GM12878 (cell line): Measurements from ENCODE around the gene ZCCHC4. TPM values are rescaled to one million over a fixed set of nuclear protein-coding genes. Genes with fewer than 3 reads are reported as not detected.

ENCODE experiments used
- BHLHE40 ChIP-seq, 2 experiments: fragments of 450-650 bp in 1 of 2; IDR thresholded peaks; 2 replicates each; pipeline ENCODE4 v1.6.1; 2011 to 2017; ENCODE audit warnings: low read depth in 2 of 2, borderline replicate concordance in 1 of 2, improper control_type of control experiment in 1 of 2, low read length in 1 of 2, mild to moderate bottlenecking in 1 of 2
- BRCA1 ChIP-seq: IDR thresholded peaks from 2 replicates; pipeline ENCODE4 v1.6.1; 2011; ENCODE audit warnings: low read depth, low read length, improper control_type of control experiment
- GATAD2B ChIP-seq: fragments of 450-650 bp; conservative IDR thresholded peaks from 2 replicates; pipeline ENCODE4 v1.6.1; 2017; ENCODE audit warnings: low read depth, mild to moderate bottlenecking, moderate library complexity
- NFIC ChIP-seq: IDR thresholded peaks from 2 replicates; pipeline ENCODE4 v1.6.1; 2012; ENCODE audit warnings: low read depth, mild to moderate bottlenecking, inconsistent platforms, low read length, moderate library complexity
- PML ChIP-seq: IDR thresholded peaks from 2 replicates; pipeline ENCODE4 v1.6.1; 2012; ENCODE audit warnings: low read length, inconsistent platforms
- POU2F2 ChIP-seq: IDR thresholded peaks from 3 replicates; pipeline ENCODE4 v1.6.1; 2011; ENCODE audit warnings: low read depth, mild to moderate bottlenecking, low read length, borderline replicate concordance
- RB1 ChIP-seq: fragments of 450-650 bp; formaldehyde crosslinking; IDR thresholded peaks from 2 replicates; pipeline ENCODE4 v1.6.1; 2017; ENCODE audit warnings: mild to moderate bottlenecking, borderline replicate concordance
- RCOR1 ChIP-seq: conservative IDR thresholded peaks from 2 replicates; pipeline ENCODE4 v1.6.1; 2012; ENCODE audit warnings: low read depth, low read length, improper control_type of control experiment
- TAF1 ChIP-seq: IDR thresholded peaks from 2 replicates; pipeline ENCODE4 v1.6.1; 2011; ENCODE audit warnings: mild to moderate bottlenecking, low read depth, low read length, borderline replicate concordance
- TCF12 ChIP-seq: IDR thresholded peaks from 2 replicates; pipeline ENCODE4 v1.6.1; 2011; ENCODE audit warnings: low read depth, mild to moderate bottlenecking, low read length
- YBX1 ChIP-seq: fragments of 450-650 bp; IDR thresholded peaks from 2 replicates; pipeline ENCODE4 v1.6.1; 2016; ENCODE audit warnings: antibody characterized with exemption
- ZNF384 ChIP-seq: IDR thresholded peaks from 2 replicates; pipeline ENCODE4 v1.6.1; 2012; ENCODE audit warnings: low read depth, mild to moderate bottlenecking, low read length, improper control_type of control experiment, borderline replicate concordance
- polyA plus RNA-seq, 11 experiments: library from polyadenylated mRNA; depleted of rRNA in 4 of 11; unstranded in 6 of 11; stranded (reverse) in 5 of 11; fragments of >200 nt; fragmentation: Nextera tagmentation in 4 of 11; fragmentation: Illumina TruSeq in 1 of 11; extraction: Ambion mirVana in 4 of 11; extraction: Trizol in 1 of 11; gene quantifications; 1 replicate in 1 of 11; 2 replicates in 10 of 11; pipeline versions ENCODE4 v1.2.1 to v1.2.3, GENCODE V29; 2011 to 2016; ENCODE audit warnings: inconsistent platforms in 2 of 11, missing spikeins in 2 of 11, low read depth in 1 of 11
- total RNA-seq, 4 experiments: library from RNA; depleted of rRNA in 3 of 4; stranded (reverse); fragments of >200 nt in 3 of 4; fragmentation: Illumina TruSeq in 1 of 4; extraction: Trizol in 1 of 4; gene quantifications; 2 replicates each; pipeline versions ENCODE4 v1.2.1 to v1.2.3, GENCODE V29; 2013 to 2021
- TF ChIP-seq, protein P1 (sequence below): fragments of 150-350 bp; IDR thresholded peaks from 2 replicates; pipeline ENCODE4 v1.6.1; 2014; ENCODE audit warnings: mild to moderate bottlenecking, low read depth, low read length
- TF ChIP-seq, protein P2 (sequence below): fragments of 450-650 bp; IDR thresholded peaks from 2 replicates; pipeline ENCODE4 v1.6.1; 2016; ENCODE audit warnings: mild to moderate bottlenecking, moderate library complexity, borderline replicate concordance
- TF ChIP-seq, protein P3 (sequence below): IDR thresholded peaks from 2 replicates; pipeline ENCODE4 v1.6.1; 2012; ENCODE audit warnings: mild to moderate bottlenecking, low read depth, low read length
- TF ChIP-seq, protein P4 (sequence below): IDR thresholded peaks from 2 replicates; pipeline ENCODE4 v1.6.1; 2011; ENCODE audit warnings: mild to moderate bottlenecking, low read depth, low read length, moderate library complexity; ENCODE audit not compliant: insufficient replicate concordance
- TF ChIP-seq, protein P5 (sequence below): fragments of 450-650 bp; IDR thresholded peaks from 2 replicates; pipeline ENCODE4 v1.6.1; 2014; ENCODE audit warnings: mild to moderate bottlenecking

The ZCCHC4 gene
- total and polyA plus RNA-seq, 10 of the 15 experiments (the other 5 are each of a cell fraction or from before 2014, with no cell fraction given), result 3.2 to 17.7 (median 12.7) TPM

DNA sequence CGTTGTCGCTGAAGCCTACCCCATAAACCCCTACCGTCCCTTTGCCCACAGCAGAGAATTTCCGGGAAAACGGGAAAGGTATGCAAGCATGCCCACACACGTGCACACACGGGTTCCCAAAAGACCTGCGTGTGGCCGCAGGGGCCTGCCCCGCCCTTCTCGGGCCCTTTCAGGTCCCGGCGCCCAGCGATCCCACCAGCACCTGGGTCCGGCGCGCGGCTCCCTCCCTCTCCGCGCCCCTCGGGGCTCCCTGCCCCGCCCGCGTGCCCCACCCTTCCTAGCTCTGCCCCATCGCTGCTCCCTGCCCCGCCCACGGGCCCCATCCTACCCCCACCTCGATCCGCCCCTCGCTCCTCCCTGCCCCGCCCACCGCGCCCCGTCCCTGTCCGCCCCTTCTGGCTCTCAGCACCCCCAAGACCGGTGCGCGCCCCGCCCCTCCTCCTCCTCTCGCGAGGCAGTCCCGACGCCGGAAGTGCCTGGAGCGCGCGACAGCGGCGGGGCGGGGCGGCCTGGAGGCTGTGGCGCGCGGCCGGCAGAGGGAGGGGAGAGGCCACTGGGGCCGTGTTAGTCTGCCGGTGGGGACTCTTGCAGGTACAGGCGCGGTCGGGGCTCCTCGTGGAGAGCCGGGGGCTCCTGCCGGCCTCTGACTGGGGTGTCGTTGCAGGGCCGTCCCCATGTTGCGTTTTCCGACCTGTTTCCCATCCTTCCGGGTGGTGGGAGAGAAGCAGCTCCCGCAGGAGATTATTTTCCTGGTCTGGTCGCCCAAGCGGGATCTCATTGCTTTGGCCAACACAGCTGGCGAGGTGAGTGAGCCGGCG, 64.4 kb downstream of the ZCCHC4 start, which contains the start of gene ANAPC4 (continued):
- TF ChIP-seq NFIC (no peak), RB1 (peak; percentile 55; the same call in 1 of the 2 replicates), POU2F2 (peak; percentile 53; the same call in 1 of the 3 replicates), PML (peak; percentile 83; the same call in 1 of the 2 replicates), BRCA1 (peak; percentile 75), YBX1 (no peak), ZNF384 (no peak), BHLHE40 (IDR thresholded peaks at IDR 0.05; ENCODE audit: borderline replicate concordance in 1 of 2, low read depth in 2 of 2, low read length in 1 of 2) (peak; percentile 55 to 87; a peak in 3 of 4 replicates), GATAD2B (peak; percentile 46; the same call in 1 of the 2 replicates), RCOR1 (0 out of 2 replicates have a peak, but pooled peaks have one; percentile 32), TCF12 (0 out of 2 replicates have a peak, but pooled peaks have one; percentile 4), TAF1 (peak; percentile 86; the same call in 1 of the 2 replicates)
- TF ChIP-seq, protein P1, sequence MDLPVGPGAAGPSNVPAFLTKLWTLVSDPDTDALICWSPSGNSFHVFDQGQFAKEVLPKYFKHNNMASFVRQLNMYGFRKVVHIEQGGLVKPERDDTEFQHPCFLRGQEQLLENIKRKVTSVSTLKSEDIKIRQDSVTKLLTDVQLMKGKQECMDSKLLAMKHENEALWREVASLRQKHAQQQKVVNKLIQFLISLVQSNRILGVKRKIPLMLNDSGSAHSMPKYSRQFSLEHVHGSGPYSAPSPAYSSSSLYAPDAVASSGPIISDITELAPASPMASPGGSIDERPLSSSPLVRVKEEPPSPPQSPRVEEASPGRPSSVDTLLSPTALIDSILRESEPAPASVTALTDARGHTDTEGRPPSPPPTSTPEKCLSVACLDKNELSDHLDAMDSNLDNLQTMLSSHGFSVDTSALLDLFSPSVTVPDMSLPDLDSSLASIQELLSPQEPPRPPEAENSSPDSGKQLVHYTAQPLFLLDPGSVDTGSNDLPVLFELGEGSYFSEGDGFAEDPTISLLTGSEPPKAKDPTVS, result no peak
- TF ChIP-seq, protein P2, sequence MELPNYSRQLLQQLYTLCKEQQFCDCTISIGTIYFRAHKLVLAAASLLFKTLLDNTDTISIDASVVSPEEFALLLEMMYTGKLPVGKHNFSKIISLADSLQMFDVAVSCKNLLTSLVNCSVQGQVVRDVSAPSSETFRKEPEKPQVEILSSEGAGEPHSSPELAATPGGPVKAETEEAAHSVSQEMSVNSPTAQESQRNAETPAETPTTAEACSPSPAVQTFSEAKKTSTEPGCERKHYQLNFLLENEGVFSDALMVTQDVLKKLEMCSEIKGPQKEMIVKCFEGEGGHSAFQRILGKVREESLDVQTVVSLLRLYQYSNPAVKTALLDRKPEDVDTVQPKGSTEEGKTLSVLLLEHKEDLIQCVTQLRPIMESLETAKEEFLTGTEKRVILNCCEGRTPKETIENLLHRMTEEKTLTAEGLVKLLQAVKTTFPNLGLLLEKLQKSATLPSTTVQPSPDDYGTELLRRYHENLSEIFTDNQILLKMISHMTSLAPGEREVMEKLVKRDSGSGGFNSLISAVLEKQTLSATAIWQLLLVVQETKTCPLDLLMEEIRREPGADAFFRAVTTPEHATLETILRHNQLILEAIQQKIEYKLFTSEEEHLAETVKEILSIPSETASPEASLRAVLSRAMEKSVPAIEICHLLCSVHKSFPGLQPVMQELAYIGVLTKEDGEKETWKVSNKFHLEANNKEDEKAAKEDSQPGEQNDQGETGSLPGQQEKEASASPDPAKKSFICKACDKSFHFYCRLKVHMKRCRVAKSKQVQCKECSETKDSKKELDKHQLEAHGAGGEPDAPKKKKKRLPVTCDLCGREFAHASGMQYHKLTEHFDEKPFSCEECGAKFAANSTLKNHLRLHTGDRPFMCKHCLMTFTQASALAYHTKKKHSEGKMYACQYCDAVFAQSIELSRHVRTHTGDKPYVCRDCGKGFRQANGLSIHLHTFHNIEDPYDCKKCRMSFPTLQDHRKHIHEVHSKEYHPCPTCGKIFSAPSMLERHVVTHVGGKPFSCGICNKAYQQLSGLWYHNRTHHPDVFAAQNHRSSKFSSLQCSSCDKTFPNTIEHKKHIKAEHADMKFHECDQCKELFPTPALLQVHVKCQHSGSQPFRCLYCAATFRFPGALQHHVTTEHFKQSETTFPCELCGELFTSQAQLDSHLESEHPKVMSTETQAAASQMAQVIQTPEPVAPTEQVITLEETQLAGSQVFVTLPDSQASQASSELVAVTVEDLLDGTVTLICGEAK, result no peak
- TF ChIP-seq, protein P3, sequence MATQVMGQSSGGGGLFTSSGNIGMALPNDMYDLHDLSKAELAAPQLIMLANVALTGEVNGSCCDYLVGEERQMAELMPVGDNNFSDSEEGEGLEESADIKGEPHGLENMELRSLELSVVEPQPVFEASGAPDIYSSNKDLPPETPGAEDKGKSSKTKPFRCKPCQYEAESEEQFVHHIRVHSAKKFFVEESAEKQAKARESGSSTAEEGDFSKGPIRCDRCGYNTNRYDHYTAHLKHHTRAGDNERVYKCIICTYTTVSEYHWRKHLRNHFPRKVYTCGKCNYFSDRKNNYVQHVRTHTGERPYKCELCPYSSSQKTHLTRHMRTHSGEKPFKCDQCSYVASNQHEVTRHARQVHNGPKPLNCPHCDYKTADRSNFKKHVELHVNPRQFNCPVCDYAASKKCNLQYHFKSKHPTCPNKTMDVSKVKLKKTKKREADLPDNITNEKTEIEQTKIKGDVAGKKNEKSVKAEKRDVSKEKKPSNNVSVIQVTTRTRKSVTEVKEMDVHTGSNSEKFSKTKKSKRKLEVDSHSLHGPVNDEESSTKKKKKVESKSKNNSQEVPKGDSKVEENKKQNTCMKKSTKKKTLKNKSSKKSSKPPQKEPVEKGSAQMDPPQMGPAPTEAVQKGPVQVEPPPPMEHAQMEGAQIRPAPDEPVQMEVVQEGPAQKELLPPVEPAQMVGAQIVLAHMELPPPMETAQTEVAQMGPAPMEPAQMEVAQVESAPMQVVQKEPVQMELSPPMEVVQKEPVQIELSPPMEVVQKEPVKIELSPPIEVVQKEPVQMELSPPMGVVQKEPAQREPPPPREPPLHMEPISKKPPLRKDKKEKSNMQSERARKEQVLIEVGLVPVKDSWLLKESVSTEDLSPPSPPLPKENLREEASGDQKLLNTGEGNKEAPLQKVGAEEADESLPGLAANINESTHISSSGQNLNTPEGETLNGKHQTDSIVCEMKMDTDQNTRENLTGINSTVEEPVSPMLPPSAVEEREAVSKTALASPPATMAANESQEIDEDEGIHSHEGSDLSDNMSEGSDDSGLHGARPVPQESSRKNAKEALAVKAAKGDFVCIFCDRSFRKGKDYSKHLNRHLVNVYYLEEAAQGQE, result 0 out of 2 replicates have a peak, but pooled peaks have one; percentile 18
- TF ChIP-seq, protein P4, sequence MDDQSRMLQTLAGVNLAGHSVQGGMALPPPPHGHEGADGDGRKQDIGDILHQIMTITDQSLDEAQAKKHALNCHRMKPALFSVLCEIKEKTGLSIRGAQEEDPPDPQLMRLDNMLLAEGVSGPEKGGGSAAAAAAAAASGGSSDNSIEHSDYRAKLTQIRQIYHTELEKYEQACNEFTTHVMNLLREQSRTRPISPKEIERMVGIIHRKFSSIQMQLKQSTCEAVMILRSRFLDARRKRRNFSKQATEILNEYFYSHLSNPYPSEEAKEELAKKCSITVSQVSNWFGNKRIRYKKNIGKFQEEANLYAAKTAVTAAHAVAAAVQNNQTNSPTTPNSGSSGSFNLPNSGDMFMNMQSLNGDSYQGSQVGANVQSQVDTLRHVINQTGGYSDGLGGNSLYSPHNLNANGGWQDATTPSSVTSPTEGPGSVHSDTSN, result no peak
- TF ChIP-seq, protein P5, sequence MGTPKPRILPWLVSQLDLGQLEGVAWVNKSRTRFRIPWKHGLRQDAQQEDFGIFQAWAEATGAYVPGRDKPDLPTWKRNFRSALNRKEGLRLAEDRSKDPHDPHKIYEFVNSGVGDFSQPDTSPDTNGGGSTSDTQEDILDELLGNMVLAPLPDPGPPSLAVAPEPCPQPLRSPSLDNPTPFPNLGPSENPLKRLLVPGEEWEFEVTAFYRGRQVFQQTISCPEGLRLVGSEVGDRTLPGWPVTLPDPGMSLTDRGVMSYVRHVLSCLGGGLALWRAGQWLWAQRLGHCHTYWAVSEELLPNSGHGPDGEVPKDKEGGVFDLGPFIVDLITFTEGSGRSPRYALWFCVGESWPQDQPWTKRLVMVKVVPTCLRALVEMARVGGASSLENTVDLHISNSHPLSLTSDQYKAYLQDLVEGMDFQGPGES, result no peak
